Measurements from ENCODE around the gene EML6. TPM values are rescaled to one million over a fixed set of nuclear protein-coding genes. Genes with fewer than 3 reads are reported as not detected.

EML6 gene
- total RNA-seq, 4 donors from 2014 or later: 0.51 to 1.1 (median 0.61) TPM

- TF ChIP-seq CTCF (IDR thresholded peaks at IDR 0.05; ENCODE audit: low read depth): no peak
Measured at GRCh38 chr2:54801352-54801751, 77.9 kb downstream of the EML6 start.

GRCh38 chr2:54803783-54804751 lies 80.6 kb downstream of the EML6 start:
- TF ChIP-seq CTCF (IDR thresholded peaks at IDR 0.05; ENCODE audit: low read depth): no peak

- no peak for TF ChIP-seq CTCF (IDR thresholded peaks at IDR 0.05; ENCODE audit: low read depth)
Measured at GRCh38 chr2:54805255-54805654, 81.8 kb downstream of the EML6 start.

GRCh38 chr2:54806975-54807374 lies 83.5 kb downstream of the EML6 start:
- no peak for TF ChIP-seq CTCF (IDR thresholded peaks at IDR 0.05; ENCODE audit: low read depth)

- no peak for TF ChIP-seq CTCF (IDR thresholded peaks at IDR 0.05; ENCODE audit: low read depth)
Measured at GRCh38 chr2:54808661-54809060, 85.2 kb downstream of the EML6 start.

GRCh38 chr2:54809819-54810218 lies 86.4 kb downstream of the EML6 start:
- TF ChIP-seq CTCF (IDR thresholded peaks at IDR 0.05; ENCODE audit: low read depth): no peak

- TF ChIP-seq CTCF (IDR thresholded peaks at IDR 0.05; ENCODE audit: low read depth): no peak
Measured at GRCh38 chr2:54810246-54810645, 86.8 kb downstream of the EML6 start.
